WTC11 (cell line): Measurements from ENCODE around the gene ELFN1.

Experiments
- CTCF ChIP-seq: fragments of 200-600 bp; IDR thresholded peaks from 2 replicates; pipeline ENCODE4 v1.8.0; 2022; ENCODE audit warnings: antibody characterized with exemption
- NFATC4 ChIP-seq: fragments of 250-450 bp; sonication (Bioruptor Pico); IDR thresholded peaks from 2 replicates; pipeline ENCODE4 v1.9.0; 2021; ENCODE audit warnings: mild to moderate bottlenecking
- TF ChIP-seq, protein P1 (sequence below): sonication (generic); formaldehyde crosslinking; IDR thresholded peaks from 2 replicates; pipeline ENCODE4 v1.8.1; 2022; ENCODE audit warnings: low read depth, missing genetic modification reagents, borderline replicate concordance
- TF ChIP-seq, protein P2 (sequence below): sonication (generic); formaldehyde crosslinking; IDR thresholded peaks from 2 replicates; pipeline ENCODE4 v1.8.0; 2022; ENCODE audit warnings: mild to moderate bottlenecking, missing genetic modification reagents
- TF ChIP-seq, protein P3 (sequence below): sonication (generic); formaldehyde crosslinking; IDR thresholded peaks from 2 replicates; pipeline ENCODE4 v1.8.1; 2023; ENCODE audit warnings: mild to moderate bottlenecking, missing genetic modification reagents, moderate library complexity

DNA sequence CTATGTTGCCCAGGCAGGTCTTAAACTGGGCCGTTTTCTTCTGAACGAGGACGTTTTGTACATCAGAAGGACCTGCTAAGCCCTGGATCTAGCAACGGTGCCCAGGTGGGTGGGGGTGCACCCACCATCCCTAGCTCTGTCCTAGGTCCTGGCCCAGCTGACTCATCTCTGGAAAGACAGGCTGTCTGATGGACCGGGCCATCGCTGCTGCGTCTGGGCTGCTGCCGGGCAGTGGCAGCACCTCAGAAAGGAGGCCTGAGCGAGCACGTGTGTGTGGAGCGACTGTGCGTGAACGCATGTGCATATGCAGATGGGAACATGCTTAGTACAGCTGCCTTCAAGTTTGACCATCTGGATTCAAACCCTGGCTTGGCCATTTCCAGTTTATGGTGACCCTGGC lies 7.3 kb upstream of the ELFN1 start:
- TF ChIP-seq, protein P1, sequence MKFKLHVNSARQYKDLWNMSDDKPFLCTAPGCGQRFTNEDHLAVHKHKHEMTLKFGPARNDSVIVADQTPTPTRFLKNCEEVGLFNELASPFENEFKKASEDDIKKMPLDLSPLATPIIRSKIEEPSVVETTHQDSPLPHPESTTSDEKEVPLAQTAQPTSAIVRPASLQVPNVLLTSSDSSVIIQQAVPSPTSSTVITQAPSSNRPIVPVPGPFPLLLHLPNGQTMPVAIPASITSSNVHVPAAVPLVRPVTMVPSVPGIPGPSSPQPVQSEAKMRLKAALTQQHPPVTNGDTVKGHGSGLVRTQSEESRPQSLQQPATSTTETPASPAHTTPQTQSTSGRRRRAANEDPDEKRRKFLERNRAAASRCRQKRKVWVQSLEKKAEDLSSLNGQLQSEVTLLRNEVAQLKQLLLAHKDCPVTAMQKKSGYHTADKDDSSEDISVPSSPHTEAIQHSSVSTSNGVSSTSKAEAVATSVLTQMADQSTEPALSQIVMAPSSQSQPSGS (CRISPR knock-in tag), result no peak
- TF ChIP-seq CTCF (no peak), NFATC4 (CRISPR knock-in tag) (no peak)
- TF ChIP-seq, protein P2, sequence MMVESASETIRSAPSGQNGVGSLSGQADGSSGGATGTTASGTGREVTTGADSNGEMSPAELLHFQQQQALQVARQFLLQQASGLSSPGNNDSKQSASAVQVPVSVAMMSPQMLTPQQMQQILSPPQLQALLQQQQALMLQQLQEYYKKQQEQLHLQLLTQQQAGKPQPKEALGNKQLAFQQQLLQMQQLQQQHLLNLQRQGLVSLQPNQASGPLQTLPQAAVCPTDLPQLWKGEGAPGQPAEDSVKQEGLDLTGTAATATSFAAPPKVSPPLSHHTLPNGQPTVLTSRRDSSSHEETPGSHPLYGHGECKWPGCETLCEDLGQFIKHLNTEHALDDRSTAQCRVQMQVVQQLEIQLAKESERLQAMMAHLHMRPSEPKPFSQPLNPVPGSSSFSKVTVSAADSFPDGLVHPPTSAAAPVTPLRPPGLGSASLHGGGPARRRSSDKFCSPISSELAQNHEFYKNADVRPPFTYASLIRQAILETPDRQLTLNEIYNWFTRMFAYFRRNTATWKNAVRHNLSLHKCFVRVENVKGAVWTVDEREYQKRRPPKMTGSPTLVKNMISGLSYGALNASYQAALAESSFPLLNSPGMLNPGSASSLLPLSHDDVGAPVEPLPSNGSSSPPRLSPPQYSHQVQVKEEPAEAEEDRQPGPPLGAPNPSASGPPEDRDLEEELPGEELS (CRISPR knock-in tag), result no peak
- TF ChIP-seq, protein P3, sequence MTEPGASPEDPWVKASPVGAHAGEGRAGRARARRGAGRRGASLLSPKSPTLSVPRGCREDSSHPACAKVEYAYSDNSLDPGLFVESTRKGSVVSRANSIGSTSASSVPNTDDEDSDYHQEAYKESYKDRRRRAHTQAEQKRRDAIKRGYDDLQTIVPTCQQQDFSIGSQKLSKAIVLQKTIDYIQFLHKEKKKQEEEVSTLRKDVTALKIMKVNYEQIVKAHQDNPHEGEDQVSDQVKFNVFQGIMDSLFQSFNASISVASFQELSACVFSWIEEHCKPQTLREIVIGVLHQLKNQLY (CRISPR knock-in tag), result no peak
